Activated T-helper 2 cell treated with anti-CD3 and anti-CD28 coated beads, Interferon-gamma antibody, Interleukin-2, Interleukin-4, amounts not matched to agents 10 μg/mL and 5 μg/mL and 100 μg/mL, durations not matched to agents 14 hours and 24 hours and 36 hours (primary cell): ENCODE measurements around the gene GIMAP2. TPM values are rescaled to one million over a fixed set of nuclear protein-coding genes. Genes with fewer than 3 reads are reported as not detected.
"Not testable (repeated sequence)": the region's sequence is repeated elsewhere in the genome, so short reads cannot be mapped to it uniquely, and the experiment has no call there.

Source experiments
- DNase-seq: peaks from one replicate; pipeline ENCODE4 v3.0.0; 2021; ENCODE audit warnings: low spot score
- H3K27ac Mint-ChIP-seq: one replicate; pipeline ENCODE4 v1.8.0; 2021; ENCODE audit warnings: mixed read lengths
- H3K27me3 Mint-ChIP-seq: one replicate; pipeline ENCODE4 v1.8.0; 2021; ENCODE audit warnings: low read depth, mixed read lengths
- H3K36me3 Mint-ChIP-seq: one replicate; pipeline ENCODE4 v1.8.0; 2021; ENCODE audit warnings: low read depth, mixed read lengths
- H3K4me1 Mint-ChIP-seq: one replicate; pipeline ENCODE4 v1.8.0; 2021; ENCODE audit warnings: low read depth, mixed read lengths
- H3K4me3 Mint-ChIP-seq: one replicate; pipeline ENCODE4 v1.8.0; 2021; ENCODE audit warnings: low read depth, mild to moderate bottlenecking, moderate library complexity, mixed read lengths
- H3K9me3 Mint-ChIP-seq: one replicate; pipeline ENCODE4 v1.8.0; 2021; ENCODE audit warnings: mixed read lengths
- intact Hi-C: fragments of 100-400 bp; cut with micrococcal nuclease; formaldehyde crosslinking; loops from one replicate; pipeline ENCODE4 v1.15.1; 2023
- total RNA-seq: library from RNA; stranded (reverse); gene quantifications from 2 replicates; pipeline ENCODE4 v1.2.3, GENCODE V29; 2022

GIMAP2 gene
- total RNA-seq: 29.3 and 30.5 TPM in 2 replicates

GRCh38 chr7:150685219-150686029, at the start of gene GIMAP2:
TSS of gene GIMAP2 (plus strand) at chr7:150685706. CDS start at chr7:150687060, 1,354 bp downstream.
- Mint-ChIP-seq H3K36me3 (peaks cover 65% of the 10 kb centered on the region), H3K4me1 (peaks cover 53% of the 10 kb centered on the region), H3K27me3 (no peaks in the 10 kb centered on the region), H3K9me3 (peaks cover 43% of the 10 kb centered on the region), H3K4me3 (peak within 1 kb of the TSS; percentile 99), H3K27ac (peak within 1 kb of the TSS; percentile 99)
- DNase-seq: no peak
- intact Hi-C loops: loop anchor here (1.0 to 5.0 kb wide), 5 partner anchors 17 to 235 kb away; partner anchors contain the start of genes GIMAP1, GIMAP6 and GIMAP8

GRCh38 chr7:150641854-150642253, 43.7 kb upstream of the GIMAP2 start:
- Mint-ChIP-seq H3K27ac (no peak overlapping the region), H3K4me3 (no peak overlapping the region), H3K4me1 (peaks cover 9% of the 10 kb centered on the region), H3K36me3 (peaks cover 55% of the 10 kb centered on the region), H3K27me3 (no peaks in the 10 kb centered on the region), H3K9me3 (peaks cover 55% of the 10 kb centered on the region)
- DNase-seq: no peak
- intact Hi-C loops: no loop called here

- H3K4me1 Mint-ChIP-seq: peaks cover 9% of the 10 kb centered on the region
- peaks cover 47% of the 10 kb centered on the region for H3K36me3 Mint-ChIP-seq
- H3K4me3 Mint-ChIP-seq: no peak overlapping the region
- H3K27me3 Mint-ChIP-seq: no peaks in the 10 kb centered on the region
- intact Hi-C loops: no loop called here
- no peak for DNase-seq
- peaks cover 47% of the 10 kb centered on the region for H3K9me3 Mint-ChIP-seq
- H3K27ac Mint-ChIP-seq: no peak overlapping the region
These were observed 42.6 kb upstream of the GIMAP2 start for GRCh38 chr7:150642926-150643325.

- no peaks in the 10 kb centered on the region for H3K27me3 Mint-ChIP-seq
- intact Hi-C loops: no loop called here
- H3K4me1 Mint-ChIP-seq: peaks cover 20% of the 10 kb centered on the region
- peaks cover 32% of the 10 kb centered on the region for H3K9me3 Mint-ChIP-seq
- no peak overlapping the region for H3K4me3 Mint-ChIP-seq
- DNase-seq: no peak
- H3K36me3 Mint-ChIP-seq: peaks cover 51% of the 10 kb centered on the region
- H3K27ac Mint-ChIP-seq: no peak overlapping the region
These were observed 40.1 kb upstream of the GIMAP2 start for GRCh38 chr7:150645259-150646020.

- DNase-seq: no peak
- Mint-ChIP-seq H3K4me3 (no peak overlapping the region), H3K27ac (no peak overlapping the region), H3K4me1 (peaks cover 20% of the 10 kb centered on the region), H3K36me3 (peaks cover 58% of the 10 kb centered on the region), H3K9me3 (peaks cover 53% of the 10 kb centered on the region), H3K27me3 (no peaks in the 10 kb centered on the region)
- intact Hi-C loops: no loop called here
These were observed 37.0 kb upstream of the GIMAP2 start for GRCh38 chr7:150648353-150649079.

- Mint-ChIP-seq H3K36me3 (peaks cover 58% of the 10 kb centered on the region), H3K27ac (no peak overlapping the region), H3K27me3 (no peaks in the 10 kb centered on the region), H3K4me1 (peaks cover 22% of the 10 kb centered on the region), H3K4me3 (no peak overlapping the region), H3K9me3 (peaks cover 58% of the 10 kb centered on the region)
- intact Hi-C loops: no loop called here
- no peak for DNase-seq
These were observed 36.5 kb upstream of the GIMAP2 start for GRCh38 chr7:150649080-150649385.

- Mint-ChIP-seq H3K9me3 (peaks cover 59% of the 10 kb centered on the region), H3K36me3 (peaks cover 28% of the 10 kb centered on the region), H3K27ac (no peak overlapping the region), H3K4me1 (peaks cover 2% of the 10 kb centered on the region), H3K4me3 (no peak overlapping the region), H3K27me3 (no peaks in the 10 kb centered on the region)
- DNase-seq: no peak
- intact Hi-C loops: no loop called here
These were observed 30.8 kb upstream of the GIMAP2 start for GRCh38 chr7:150654692-150655091.

GRCh38 chr7:150656047-150656446, 29.5 kb upstream of the GIMAP2 start:
- intact Hi-C loops: no loop called here
- peaks cover 6% of the 10 kb centered on the region for H3K4me1 Mint-ChIP-seq
- no peaks in the 10 kb centered on the region for H3K27me3 Mint-ChIP-seq
- H3K27ac Mint-ChIP-seq: no peak overlapping the region
- H3K9me3 Mint-ChIP-seq: peaks cover 57% of the 10 kb centered on the region
- DNase-seq: no peak
- H3K36me3 Mint-ChIP-seq: peaks cover 31% of the 10 kb centered on the region
- H3K4me3 Mint-ChIP-seq: no peak overlapping the region

GRCh38 chr7:150657526-150657925, 28.0 kb upstream of the GIMAP2 start:
- Mint-ChIP-seq H3K9me3 (peaks cover 42% of the 10 kb centered on the region), H3K4me1 (peaks cover 16% of the 10 kb centered on the region), H3K27me3 (no peaks in the 10 kb centered on the region), H3K27ac (no peak overlapping the region), H3K36me3 (peaks cover 29% of the 10 kb centered on the region), H3K4me3 (no peak overlapping the region)
- no peak for DNase-seq
- intact Hi-C loops: no loop called here

GRCh38 chr7:150660939-150661613, 24.4 kb upstream of the GIMAP2 start:
- Mint-ChIP-seq H3K27me3 (no peaks in the 10 kb centered on the region), H3K27ac (no peak overlapping the region), H3K4me1 (peaks cover 48% of the 10 kb centered on the region), H3K36me3 (peaks cover 30% of the 10 kb centered on the region), H3K9me3 (peaks cover 31% of the 10 kb centered on the region), H3K4me3 (no peak overlapping the region)
- intact Hi-C loops: loop anchor here (10.0 kb wide), 1 partner anchor 46 kb away; no protein-coding TSS in a partner anchor
- DNase-seq: no peak

- H3K4me1 Mint-ChIP-seq: peaks cover 65% of the 10 kb centered on the region
These were observed 22.7 kb upstream of the GIMAP2 start for GRCh38 chr7:150662821-150663220.

More at GRCh38 chr7:150662821-150663220, 22.7 kb upstream of the GIMAP2 start:
- Mint-ChIP-seq H3K9me3 (peaks cover 13% of the 10 kb centered on the region), H3K27ac (peak overlapping the region; percentile 63), H3K36me3 (peaks cover 28% of the 10 kb centered on the region)
- not testable (repeated sequence) for DNase-seq, H3K27me3 Mint-ChIP-seq, H3K4me3 Mint-ChIP-seq
- intact Hi-C loops: loop anchor here (10.0 kb wide), 1 partner anchor 48 kb away; no protein-coding TSS in a partner anchor
